ENCODE measurements around the gene IGSF9B.

DNA sequence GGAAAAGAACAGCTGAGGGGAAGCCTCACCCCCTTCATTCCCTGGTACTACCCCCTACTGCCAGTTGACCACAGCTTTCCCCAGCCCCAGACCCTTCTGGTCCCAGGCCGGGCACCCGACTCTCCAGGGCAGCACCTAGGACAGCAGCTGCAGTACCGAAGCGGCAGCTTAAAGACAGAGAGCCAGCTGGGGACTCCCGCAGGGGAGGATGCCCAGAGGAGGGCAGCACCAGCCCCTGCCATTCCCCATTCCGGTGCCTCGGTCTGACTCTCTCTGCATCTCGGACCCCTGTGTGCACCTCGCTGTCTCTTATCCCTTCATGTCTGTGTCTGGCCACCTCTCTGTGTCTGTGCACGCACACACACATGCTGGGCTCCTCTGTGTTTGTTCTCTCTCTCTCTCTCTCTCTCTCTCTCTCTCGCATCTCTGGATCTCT, 9.4 kb downstream of the IGSF9B start:
- TF ChIP-seq, protein P1, sequence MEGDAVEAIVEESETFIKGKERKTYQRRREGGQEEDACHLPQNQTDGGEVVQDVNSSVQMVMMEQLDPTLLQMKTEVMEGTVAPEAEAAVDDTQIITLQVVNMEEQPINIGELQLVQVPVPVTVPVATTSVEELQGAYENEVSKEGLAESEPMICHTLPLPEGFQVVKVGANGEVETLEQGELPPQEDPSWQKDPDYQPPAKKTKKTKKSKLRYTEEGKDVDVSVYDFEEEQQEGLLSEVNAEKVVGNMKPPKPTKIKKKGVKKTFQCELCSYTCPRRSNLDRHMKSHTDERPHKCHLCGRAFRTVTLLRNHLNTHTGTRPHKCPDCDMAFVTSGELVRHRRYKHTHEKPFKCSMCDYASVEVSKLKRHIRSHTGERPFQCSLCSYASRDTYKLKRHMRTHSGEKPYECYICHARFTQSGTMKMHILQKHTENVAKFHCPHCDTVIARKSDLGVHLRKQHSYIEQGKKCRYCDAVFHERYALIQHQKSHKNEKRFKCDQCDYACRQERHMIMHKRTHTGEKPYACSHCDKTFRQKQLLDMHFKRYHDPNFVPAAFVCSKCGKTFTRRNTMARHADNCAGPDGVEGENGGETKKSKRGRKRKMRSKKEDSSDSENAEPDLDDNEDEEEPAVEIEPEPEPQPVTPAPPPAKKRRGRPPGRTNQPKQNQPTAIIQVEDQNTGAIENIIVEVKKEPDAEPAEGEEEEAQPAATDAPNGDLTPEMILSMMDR (IDR thresholded peaks at IDR 0.05), result peak in 4 of 7 experiments; percentile 7 to 22 (median 19)
- no peak for TF ChIP-seq POLR2A (IDR thresholded peaks at IDR 0.05)

All from body of pancreas (tissue), 4 donors.